Panc1 (cell line): ENCODE measurements around the gene PIGW.

Source experiments
- POLR2AphosphoS5 ChIP-seq: IDR thresholded peaks from 2 replicates; pipeline ENCODE4 v1.6.1; 2012; ENCODE audit warnings: mild to moderate bottlenecking, low read depth, low read length, moderate library complexity
- REST ChIP-seq, 2 experiments: IDR thresholded peaks; 2 replicates each; pipeline ENCODE4 v1.6.1; 2011 to 2012; ENCODE audit warnings: low read depth in 2 of 2, control low read depth in 1 of 2, low read length in 1 of 2, mild to moderate bottlenecking in 1 of 2, moderate library complexity in 1 of 2; ENCODE audit not compliant: insufficient read depth in 1 of 2
- TF ChIP-seq, protein P1 (sequence below): fragments of 450-650 bp; IDR thresholded peaks from 2 replicates; pipeline ENCODE4 v1.5.1; 2017; ENCODE audit warnings: mild to moderate bottlenecking

DNA sequence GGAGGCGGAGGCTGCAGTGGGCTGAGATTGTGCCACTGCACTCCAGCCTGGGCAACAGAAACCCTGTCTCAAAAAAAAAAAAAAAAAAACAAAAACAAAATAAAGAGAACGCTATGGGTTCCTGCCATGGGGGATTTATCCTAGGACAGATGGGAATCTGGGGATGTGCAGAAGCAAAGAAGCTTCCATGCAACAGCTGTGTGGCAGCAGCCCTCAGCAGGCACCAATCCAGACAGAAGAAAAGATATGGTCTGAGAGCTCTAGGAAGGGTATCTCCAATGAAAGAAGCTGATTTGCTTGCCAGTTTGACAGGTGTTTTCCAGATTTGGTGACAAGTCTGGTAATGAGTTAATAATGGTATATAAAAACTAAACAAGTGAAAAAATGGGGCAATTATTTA lies 11.7 kb upstream of the PIGW start:
- TF ChIP-seq REST (IDR thresholded peaks at IDR 0.05; ENCODE audit: insufficient read depth in 1 of 2, low read depth in 2 of 2, low read length in 1 of 2) = no peak
- TF ChIP-seq, protein P1, sequence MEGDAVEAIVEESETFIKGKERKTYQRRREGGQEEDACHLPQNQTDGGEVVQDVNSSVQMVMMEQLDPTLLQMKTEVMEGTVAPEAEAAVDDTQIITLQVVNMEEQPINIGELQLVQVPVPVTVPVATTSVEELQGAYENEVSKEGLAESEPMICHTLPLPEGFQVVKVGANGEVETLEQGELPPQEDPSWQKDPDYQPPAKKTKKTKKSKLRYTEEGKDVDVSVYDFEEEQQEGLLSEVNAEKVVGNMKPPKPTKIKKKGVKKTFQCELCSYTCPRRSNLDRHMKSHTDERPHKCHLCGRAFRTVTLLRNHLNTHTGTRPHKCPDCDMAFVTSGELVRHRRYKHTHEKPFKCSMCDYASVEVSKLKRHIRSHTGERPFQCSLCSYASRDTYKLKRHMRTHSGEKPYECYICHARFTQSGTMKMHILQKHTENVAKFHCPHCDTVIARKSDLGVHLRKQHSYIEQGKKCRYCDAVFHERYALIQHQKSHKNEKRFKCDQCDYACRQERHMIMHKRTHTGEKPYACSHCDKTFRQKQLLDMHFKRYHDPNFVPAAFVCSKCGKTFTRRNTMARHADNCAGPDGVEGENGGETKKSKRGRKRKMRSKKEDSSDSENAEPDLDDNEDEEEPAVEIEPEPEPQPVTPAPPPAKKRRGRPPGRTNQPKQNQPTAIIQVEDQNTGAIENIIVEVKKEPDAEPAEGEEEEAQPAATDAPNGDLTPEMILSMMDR = no peak
- TF ChIP-seq POLR2AphosphoS5 = no peak
